ENCODE data around the gene PGM5.

- TF ChIP-seq CTCF (IDR thresholded peaks at IDR 0.05; ENCODE audit: low read length) (no peak), EZH2 (IDR thresholded peaks at IDR 0.05; ENCODE audit: borderline replicate concordance, low read length) (no peak)
Measured at GRCh38 chr9:68540712-68541535, 184.5 kb downstream of the PGM5 start, which contains the start of gene TMEM252.
